Endodermal cell (in vitro differentiated cells): ENCODE measurements around the gene RSU1. TPM values are rescaled to one million over a fixed set of nuclear protein-coding genes. Genes with fewer than 3 reads are reported as not detected.

Source experiments
- DNase-seq: peaks from one replicate; pipeline ENCODE4 v3.0.0-alpha.2; 2017
- H3K27ac ChIP-seq: 2 replicates; pipeline ENCODE4 v1.5.1; 2013; ENCODE audit warnings: mild to moderate bottlenecking, low read depth, low read length, moderate library complexity
- H3K27me3 ChIP-seq: 2 replicates; pipeline ENCODE4 v1.6.1; 2013; ENCODE audit warnings: mild to moderate bottlenecking, low read length, moderate library complexity; ENCODE audit not compliant: insufficient read depth, control insufficient read depth, poor library complexity, severe bottlenecking
- H3K36me3 ChIP-seq: 2 replicates; pipeline ENCODE4 v1.7.0; 2013; ENCODE audit warnings: mild to moderate bottlenecking, low read length, moderate library complexity; ENCODE audit not compliant: control insufficient read depth, insufficient read depth
- H3K4me1 ChIP-seq: one replicate; pipeline ENCODE4 v1.7.0; 2013; ENCODE audit warnings: low read length; ENCODE audit not compliant: control insufficient read depth, insufficient read depth
- H3K4me3 ChIP-seq: 2 replicates; pipeline ENCODE4 v1.5.1; 2013; ENCODE audit warnings: mild to moderate bottlenecking, low read length, moderate library complexity
- H3K9ac ChIP-seq: 2 replicates; pipeline ENCODE4 v1.6.1; 2013; ENCODE audit warnings: mild to moderate bottlenecking, low read length, moderate library complexity; ENCODE audit not compliant: poor library complexity, severe bottlenecking; ENCODE audit errors: extremely low read depth
- H3K9me3 ChIP-seq: 2 replicates; pipeline ENCODE4 v1.6.1; 2013; ENCODE audit warnings: mild to moderate bottlenecking, low read length, moderate library complexity; ENCODE audit not compliant: control insufficient read depth
- H3K27ac Mint-ChIP-seq: 2 replicates; pipeline ENCODE4 v1.8.0; 2020; ENCODE audit warnings: mixed read lengths
- H3K27me3 Mint-ChIP-seq: 2 replicates; pipeline ENCODE4 v1.8.0; 2021; ENCODE audit warnings: mild to moderate bottlenecking, mixed read lengths; ENCODE audit not compliant: insufficient read depth
- H3K36me3 Mint-ChIP-seq: 2 replicates; pipeline ENCODE4 v1.8.0; 2020; ENCODE audit warnings: low read depth, mixed read lengths
- H3K4me1 Mint-ChIP-seq: 2 replicates; pipeline ENCODE4 v1.8.0; 2020; ENCODE audit warnings: mixed read lengths
- H3K4me3 Mint-ChIP-seq: 2 replicates; pipeline ENCODE4 v1.8.0; 2020; ENCODE audit warnings: mild to moderate bottlenecking, moderate library complexity, mixed read lengths
- H3K9me3 Mint-ChIP-seq: 2 replicates; pipeline ENCODE4 v1.8.0; 2020; ENCODE audit warnings: mild to moderate bottlenecking, mixed read lengths
- CTCF ChIP-seq: fragments of 200-600 bp; sonication (generic); conservative IDR thresholded peaks from 2 replicates; pipeline ENCODE4 v1.5.0; 2021; ENCODE audit warnings: antibody characterized with exemption, mild to moderate bottlenecking
- WGBS, 2 experiments: methylation state at CpG; one replicate each; pipeline versions ENCODE4 v1.1.5 to v1.1.7; 2013; ENCODE audit warnings: missing lambda C conversion rate in 2 of 2, mixed read lengths in 1 of 2; ENCODE audit not compliant: insufficient coverage in 1 of 2, insufficient read length in 1 of 2; 5-methylcytosine and 5-hydroxymethylcytosine counted together
- total RNA-seq, 2 donors: library from RNA; stranded (reverse); fragmentation: NEBNext Ultra II Directional in 1 of 2; extraction: Animal tissue kit (Norgen Biotek cat#: 25700) in 1 of 2; gene quantifications; 2 replicates in 1 of 2; 3 replicates in 1 of 2; pipeline ENCODE4 v1.2.1, GENCODE V29; 2021

Gene RSU1
- total RNA-seq, 2 donors from 2014 or later: 39.5 to 46.4 TPM

GRCh38 chr10:16612981-16613355 is 204.3 kb downstream of the RSU1 start:
- Histone ChIP-seq H3K9ac (no peak overlapping the region), H3K4me3 (no peak overlapping the region), H3K27me3 (no peaks in the 10 kb centered on the region), H3K4me1 (no peaks in the 10 kb centered on the region), H3K9me3 (no peaks in the 10 kb centered on the region), H3K27ac (no peak overlapping the region), H3K36me3 (no peaks in the 10 kb centered on the region)
- Mint-ChIP-seq H3K27ac (no peak overlapping the region), H3K36me3 (no peaks in the 10 kb centered on the region), H3K4me1 (no peaks in the 10 kb centered on the region), H3K4me3 (no peak overlapping the region), H3K27me3 (no peaks in the 10 kb centered on the region), H3K9me3 (peaks cover 15% of the 10 kb centered on the region)
- DNase-seq: no peak
- no peak for TF ChIP-seq CTCF
- WGBS, 2 experiments: 92 to 100% methylated on average over 2 of the region's 2 CpGs

GRCh38 chr10:16612115-16612980 is 204.9 kb downstream of the RSU1 start:
- Histone ChIP-seq H3K4me3 (no peak overlapping the region), H3K36me3 (no peaks in the 10 kb centered on the region), H3K27ac (no peak overlapping the region), H3K27me3 (no peaks in the 10 kb centered on the region), H3K4me1 (no peaks in the 10 kb centered on the region), H3K9me3 (no peaks in the 10 kb centered on the region), H3K9ac (no peak overlapping the region)
- Mint-ChIP-seq H3K9me3 (peaks cover 15% of the 10 kb centered on the region), H3K4me3 (no peak overlapping the region), H3K27ac (no peak overlapping the region), H3K27me3 (no peaks in the 10 kb centered on the region), H3K36me3 (no peaks in the 10 kb centered on the region), H3K4me1 (no peaks in the 10 kb centered on the region)
- TF ChIP-seq CTCF: no peak
- peak; percentile 78 for DNase-seq
- 73 to 87% methylated on average over 4 to 7 of the region's 7 CpGs for WGBS, 2 experiments

- no peak for TF ChIP-seq CTCF
- 92 to 93% methylated on average over 6 to 7 of the region's 7 CpGs for WGBS, 2 experiments
- H3K4me1 ChIP-seq: no peaks in the 10 kb centered on the region
- H3K36me3 ChIP-seq: no peaks in the 10 kb centered on the region
- H3K9me3 ChIP-seq: no peaks in the 10 kb centered on the region
- no peaks in the 10 kb centered on the region for H3K36me3 Mint-ChIP-seq
- no peak overlapping the region for H3K27ac ChIP-seq
- no peaks in the 10 kb centered on the region for H3K4me1 Mint-ChIP-seq
- no peak overlapping the region for H3K9ac ChIP-seq
- H3K27ac Mint-ChIP-seq: no peak overlapping the region
- peaks cover 6% of the 10 kb centered on the region for H3K9me3 Mint-ChIP-seq
- H3K27me3 Mint-ChIP-seq: no peaks in the 10 kb centered on the region
- no peaks in the 10 kb centered on the region for H3K27me3 ChIP-seq
- DNase-seq: no peak
- H3K4me3 ChIP-seq: no peak overlapping the region
- no peak overlapping the region for H3K4me3 Mint-ChIP-seq
Observed at GRCh38 chr10:16611037-16611436, 206.2 kb downstream of the RSU1 start.
